Upper lobe of right lung (tissue), 1 donor: Measurements from ENCODE around the gene NBPF1. TPM values are rescaled to one million over a fixed set of nuclear protein-coding genes. Genes with fewer than 3 reads are reported as not detected.
"Not testable (repeated sequence)": the region's sequence is repeated elsewhere in the genome, so short reads cannot be mapped to it uniquely, and the experiment has no call there.

Experiments
- ATAC-seq: fragments of 200-7000 bp; cut with Tn5 transposase; one replicate; pipeline ENCODE4 v1.9.1; 2020; ENCODE audit warnings: mild to moderate bottlenecking, moderate library complexity
- DNase-seq: peaks from one replicate; pipeline ENCODE4 v3.0.0-alpha.2; 2020
- H3K27ac ChIP-seq: fragments of 200-600 bp; one replicate; pipeline ENCODE4 v1.8.0; 2022
- H3K27me3 ChIP-seq: fragments of 200-600 bp; one replicate; pipeline ENCODE4 v1.8.0; 2022; ENCODE audit warnings: mild to moderate bottlenecking
- H3K36me3 ChIP-seq: fragments of 200-600 bp; one replicate; pipeline ENCODE4 v1.8.0; 2022
- H3K4me1 ChIP-seq: fragments of 200-600 bp; one replicate; pipeline ENCODE4 v1.8.0; 2022
- H3K4me3 ChIP-seq: fragments of 200-600 bp; one replicate; pipeline ENCODE4 v1.8.0; 2022; ENCODE audit warnings: mild to moderate bottlenecking
- H3K9me3 ChIP-seq: fragments of 200-600 bp; one replicate; pipeline ENCODE4 v1.8.0; 2022
- intact Hi-C: fragments of 100-400 bp; cut with DNase I; formaldehyde crosslinking; loops from one replicate; pipeline ENCODE4 v1.11.0; 2022
- total RNA-seq: library from RNA; stranded (reverse); fragmentation: NEBNext Ultra II Directional; extraction: Animal tissue kit (Norgen Biotek cat#: 25700); gene quantifications from one replicate; pipeline ENCODE4 v1.2.1, GENCODE V29; 2021
- TF ChIP-seq, protein P1 (sequence below): fragments of 200-600 bp; IDR thresholded peaks from one replicate; pipeline ENCODE4 v1.8.0; 2022; ENCODE audit warnings: antibody characterized with exemption
- donor health status: DM: no; HTN: yes; CAD: no; lungs with severe emphysema.

NBPF1 gene
- total RNA-seq, 1 donor from 2014 or later, result 31.2 TPM

DNA sequence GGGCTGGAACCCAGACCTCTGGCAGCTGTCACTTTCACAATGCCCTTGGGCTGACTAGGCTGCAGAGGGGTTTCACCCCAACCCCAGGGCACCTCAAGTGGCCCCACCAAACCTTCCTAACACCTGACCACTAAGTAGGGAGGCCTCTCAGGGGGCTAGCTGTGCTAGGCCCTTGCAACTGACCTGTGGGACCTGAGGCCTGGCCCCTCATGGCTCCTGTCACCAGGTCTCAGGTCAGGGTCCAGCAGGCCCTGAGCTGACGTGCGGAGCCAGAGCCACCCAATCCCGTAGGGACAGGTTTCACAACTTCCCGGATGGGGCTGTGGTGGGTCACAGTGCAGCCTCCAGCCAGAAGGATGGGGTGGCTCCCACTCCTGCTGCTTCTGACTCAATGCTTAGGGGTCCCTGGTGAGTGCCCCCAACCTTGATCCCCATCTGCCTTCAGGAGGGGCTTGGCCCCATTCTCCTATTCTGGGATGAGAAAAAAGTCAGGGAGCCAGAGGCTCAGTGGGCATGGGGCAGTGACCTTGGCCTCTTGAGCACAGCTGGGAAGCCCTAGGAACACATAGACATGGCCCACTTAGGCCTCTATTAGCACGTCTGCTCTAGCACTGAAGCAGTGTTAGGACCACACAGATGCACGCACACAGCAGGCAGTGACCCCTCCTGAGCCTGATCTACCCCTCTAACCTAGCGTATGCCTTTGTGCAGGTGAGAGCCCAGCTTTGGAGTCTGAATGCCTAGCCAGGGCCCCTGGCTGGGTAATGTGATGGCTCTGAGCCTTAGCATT is 32.1 kb upstream of the NBPF1 start:
- DNase-seq, result peak; percentile 74
- Histone ChIP-seq H3K4me3 (peak overlapping the region; percentile 72), H3K4me1 (peaks cover 29% of the 10 kb centered on the region), H3K27ac (peak overlapping the region; percentile 90)
- H3K27me3 ChIP-seq, H3K36me3 ChIP-seq, intact Hi-C loops, H3K9me3 ChIP-seq, ATAC-seq: not testable (repeated sequence)

DNA sequence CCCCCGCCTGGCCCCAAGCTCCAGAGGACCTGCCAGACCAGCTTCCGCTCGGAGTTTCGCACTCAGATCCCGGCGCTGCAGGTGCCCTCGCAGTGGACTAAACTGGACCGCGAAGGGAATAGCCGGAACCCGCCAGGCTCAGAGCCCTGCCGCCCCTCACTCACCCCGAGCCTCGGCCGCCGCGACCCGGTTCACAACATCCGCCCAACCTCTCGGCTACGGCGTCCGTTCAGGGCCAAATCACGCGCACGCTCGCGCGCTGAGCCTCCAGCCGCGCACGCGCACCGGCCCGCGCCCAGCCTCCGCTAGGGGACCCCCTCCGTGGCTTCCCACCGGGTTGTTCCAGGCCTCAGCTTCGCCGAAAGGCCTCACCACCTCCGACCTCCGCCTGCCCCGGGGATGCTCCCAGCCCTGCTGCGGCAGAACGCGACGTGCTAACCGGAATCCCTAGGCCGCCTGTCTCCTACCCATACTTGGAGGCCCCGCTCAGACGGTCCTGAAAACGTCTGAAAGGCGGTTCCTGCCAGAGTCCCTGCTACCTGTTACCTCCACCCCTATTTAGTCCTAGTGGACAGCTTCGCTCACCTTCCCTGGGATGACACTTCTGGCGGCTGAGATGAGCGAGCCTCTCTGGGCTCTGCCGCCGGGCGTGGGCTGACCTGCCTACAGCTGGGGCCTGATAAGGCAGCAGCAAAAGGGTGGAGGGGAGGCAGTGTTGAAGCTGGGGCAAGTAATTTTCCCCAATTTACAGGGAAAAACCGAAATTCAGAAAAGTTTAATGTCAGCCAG is 31.3 kb upstream of the NBPF1 start:
- peak overlapping the region; percentile 90 for H3K27ac ChIP-seq

DNA sequence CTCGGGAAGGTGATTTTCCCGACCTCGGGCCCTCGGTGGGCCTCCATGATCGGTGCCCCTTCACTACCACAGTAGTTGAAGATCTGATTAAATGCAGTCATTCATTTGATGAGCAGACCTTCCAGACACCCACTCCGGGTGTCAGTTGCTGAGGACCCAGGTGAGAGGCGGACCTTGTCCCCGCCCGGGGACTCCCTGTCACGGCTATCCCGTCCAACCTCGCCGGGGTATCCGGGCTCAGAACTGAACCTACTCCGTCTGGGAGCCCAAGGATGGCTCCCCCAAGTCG is 30.8 kb upstream of the NBPF1 start:
- no peak for DNase-seq
- Histone ChIP-seq H3K4me1 (peaks cover 29% of the 10 kb centered on the region), H3K4me3 (peak overlapping the region; percentile 72), H3K9me3 (no peaks in the 10 kb centered on the region), H3K27ac (peak overlapping the region; percentile 90), H3K27me3 (no peaks in the 10 kb centered on the region), H3K36me3 (peaks cover 6% of the 10 kb centered on the region)
- TF ChIP-seq, protein P1, sequence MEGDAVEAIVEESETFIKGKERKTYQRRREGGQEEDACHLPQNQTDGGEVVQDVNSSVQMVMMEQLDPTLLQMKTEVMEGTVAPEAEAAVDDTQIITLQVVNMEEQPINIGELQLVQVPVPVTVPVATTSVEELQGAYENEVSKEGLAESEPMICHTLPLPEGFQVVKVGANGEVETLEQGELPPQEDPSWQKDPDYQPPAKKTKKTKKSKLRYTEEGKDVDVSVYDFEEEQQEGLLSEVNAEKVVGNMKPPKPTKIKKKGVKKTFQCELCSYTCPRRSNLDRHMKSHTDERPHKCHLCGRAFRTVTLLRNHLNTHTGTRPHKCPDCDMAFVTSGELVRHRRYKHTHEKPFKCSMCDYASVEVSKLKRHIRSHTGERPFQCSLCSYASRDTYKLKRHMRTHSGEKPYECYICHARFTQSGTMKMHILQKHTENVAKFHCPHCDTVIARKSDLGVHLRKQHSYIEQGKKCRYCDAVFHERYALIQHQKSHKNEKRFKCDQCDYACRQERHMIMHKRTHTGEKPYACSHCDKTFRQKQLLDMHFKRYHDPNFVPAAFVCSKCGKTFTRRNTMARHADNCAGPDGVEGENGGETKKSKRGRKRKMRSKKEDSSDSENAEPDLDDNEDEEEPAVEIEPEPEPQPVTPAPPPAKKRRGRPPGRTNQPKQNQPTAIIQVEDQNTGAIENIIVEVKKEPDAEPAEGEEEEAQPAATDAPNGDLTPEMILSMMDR, result no peak
- ATAC-seq, result no peak
- intact Hi-C loops, result no loop called here

More for the DNA sequence above, 31.3 kb upstream of the NBPF1 start:
- TF ChIP-seq, protein P1, result peak; percentile 65
- Histone ChIP-seq H3K4me3 (peak overlapping the region; percentile 72), H3K4me1 (peaks cover 29% of the 10 kb centered on the region)
- peak; percentile 99 for DNase-seq
- H3K9me3 ChIP-seq, H3K36me3 ChIP-seq, intact Hi-C loops, H3K27me3 ChIP-seq: not testable (repeated sequence)
- peak; percentile 89 for ATAC-seq

DNA sequence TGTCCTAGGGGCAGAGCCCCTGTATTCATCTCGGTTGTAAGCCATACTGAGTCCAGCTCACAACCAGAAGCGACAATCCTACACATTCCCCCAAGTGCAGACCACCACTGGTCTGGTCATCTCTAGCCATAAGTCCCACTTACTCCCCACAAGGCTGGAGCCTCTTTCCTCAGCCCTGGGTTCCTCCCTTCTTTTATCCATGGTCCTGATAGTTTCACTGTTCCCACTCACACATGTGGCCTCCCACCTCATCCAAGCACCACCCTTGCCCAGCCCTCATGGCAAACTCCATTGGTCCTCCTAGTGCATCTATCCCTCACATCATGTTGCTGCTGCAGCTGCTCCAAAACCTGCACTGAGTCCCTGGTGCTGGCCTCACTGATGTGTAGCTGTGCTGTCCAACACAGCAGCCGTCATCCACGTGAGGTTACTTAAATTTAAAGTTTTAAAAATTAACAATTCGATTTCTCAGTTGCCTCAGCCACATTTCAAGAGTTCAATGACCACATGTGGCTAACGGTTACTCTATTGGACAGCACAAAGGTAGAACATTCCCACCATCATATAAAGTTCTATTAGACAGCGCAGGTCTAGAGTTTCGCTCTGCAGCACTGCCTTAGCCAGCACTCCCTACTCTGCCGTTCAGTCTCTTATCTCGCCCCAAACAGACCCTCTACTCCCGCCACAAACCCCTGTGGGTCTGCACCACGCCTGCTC is 30.3 kb upstream of the NBPF1 start:
- peaks cover 29% of the 10 kb centered on the region for H3K4me1 ChIP-seq
- ATAC-seq, H3K9me3 ChIP-seq, H3K27me3 ChIP-seq, intact Hi-C loops, H3K36me3 ChIP-seq: not testable (repeated sequence)
- H3K27ac ChIP-seq, result peak overlapping the region; percentile 90
- peak overlapping the region; percentile 72 for H3K4me3 ChIP-seq
- DNase-seq, result peak; percentile 67

DNA sequence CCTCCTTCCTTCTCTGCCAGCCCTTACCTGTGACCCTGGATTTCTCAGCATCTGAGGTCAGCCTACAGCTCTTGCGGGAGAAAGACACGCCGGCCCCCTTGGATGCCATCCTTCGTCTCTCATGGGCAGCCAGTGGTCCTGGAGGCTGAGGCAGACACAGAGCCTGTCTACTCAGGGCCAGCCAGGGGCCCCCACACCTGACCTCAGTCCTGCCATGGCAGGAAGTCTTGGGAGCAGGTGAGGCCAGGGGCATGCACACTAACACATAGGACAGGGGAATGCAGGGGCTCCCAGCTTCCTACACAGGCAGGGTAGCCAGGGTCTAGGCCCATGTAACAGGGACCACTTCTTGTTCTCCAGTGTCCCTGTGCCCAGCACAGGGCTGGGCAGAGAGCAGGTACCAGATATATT is 29.6 kb upstream of the NBPF1 start:
- H3K36me3 ChIP-seq, H3K9me3 ChIP-seq, H3K27me3 ChIP-seq, H3K27ac ChIP-seq, intact Hi-C loops, ATAC-seq: not testable (repeated sequence)
- peak; percentile 73 for DNase-seq
- Histone ChIP-seq H3K4me3 (peak overlapping the region; percentile 72), H3K4me1 (peaks cover 29% of the 10 kb centered on the region)

DNA sequence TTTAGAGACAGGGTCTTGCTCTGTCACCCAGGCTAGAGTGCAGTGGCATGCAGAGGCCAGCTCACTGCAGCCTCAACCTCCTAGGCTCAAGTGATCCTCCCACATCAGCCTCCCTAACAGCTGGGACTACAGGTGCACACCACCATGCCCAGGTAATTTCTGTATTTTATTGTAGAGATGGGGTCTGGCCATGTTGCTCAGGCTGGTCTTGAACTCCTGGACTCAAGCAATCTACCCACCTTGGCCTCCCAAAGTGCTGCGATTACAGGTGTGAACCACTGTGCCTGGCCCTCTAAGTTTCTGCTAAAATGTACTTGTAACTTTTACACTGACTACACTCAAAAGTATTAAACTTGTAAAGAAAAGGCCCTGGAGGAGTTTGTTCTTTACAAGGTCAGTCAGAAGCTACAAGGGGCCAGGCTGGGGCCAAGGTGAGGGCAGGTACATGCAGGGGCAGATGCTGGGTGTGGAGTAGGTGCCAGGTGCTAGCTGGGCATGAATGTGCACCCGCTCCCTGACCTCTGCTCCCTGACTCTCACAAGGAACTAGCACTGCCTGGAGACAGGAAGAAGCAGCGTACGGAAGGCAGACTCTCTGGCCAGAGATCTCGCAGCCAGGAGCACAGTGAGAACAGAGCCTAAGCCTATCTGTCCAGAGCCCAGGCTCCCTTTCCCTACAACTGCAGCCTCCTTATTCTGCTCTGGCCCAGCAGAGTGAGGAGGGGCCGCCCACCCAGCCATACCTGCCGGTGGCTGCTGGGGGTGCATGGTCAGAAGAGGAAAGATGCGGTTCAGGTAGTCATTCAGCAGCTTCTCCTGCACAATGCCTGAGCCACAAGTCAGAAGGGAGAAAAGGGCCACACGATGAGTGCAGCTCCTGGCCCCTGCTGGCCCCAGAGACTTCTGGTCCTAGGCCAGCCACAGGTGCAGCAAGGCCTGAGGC is 28.9 kb upstream of the NBPF1 start:
- H3K9me3 ChIP-seq, H3K27me3 ChIP-seq, intact Hi-C loops, ATAC-seq, H3K27ac ChIP-seq, H3K4me3 ChIP-seq, H3K36me3 ChIP-seq: not testable (repeated sequence)
- DNase-seq, result peak; percentile 68
- peaks cover 29% of the 10 kb centered on the region for H3K4me1 ChIP-seq

DNA sequence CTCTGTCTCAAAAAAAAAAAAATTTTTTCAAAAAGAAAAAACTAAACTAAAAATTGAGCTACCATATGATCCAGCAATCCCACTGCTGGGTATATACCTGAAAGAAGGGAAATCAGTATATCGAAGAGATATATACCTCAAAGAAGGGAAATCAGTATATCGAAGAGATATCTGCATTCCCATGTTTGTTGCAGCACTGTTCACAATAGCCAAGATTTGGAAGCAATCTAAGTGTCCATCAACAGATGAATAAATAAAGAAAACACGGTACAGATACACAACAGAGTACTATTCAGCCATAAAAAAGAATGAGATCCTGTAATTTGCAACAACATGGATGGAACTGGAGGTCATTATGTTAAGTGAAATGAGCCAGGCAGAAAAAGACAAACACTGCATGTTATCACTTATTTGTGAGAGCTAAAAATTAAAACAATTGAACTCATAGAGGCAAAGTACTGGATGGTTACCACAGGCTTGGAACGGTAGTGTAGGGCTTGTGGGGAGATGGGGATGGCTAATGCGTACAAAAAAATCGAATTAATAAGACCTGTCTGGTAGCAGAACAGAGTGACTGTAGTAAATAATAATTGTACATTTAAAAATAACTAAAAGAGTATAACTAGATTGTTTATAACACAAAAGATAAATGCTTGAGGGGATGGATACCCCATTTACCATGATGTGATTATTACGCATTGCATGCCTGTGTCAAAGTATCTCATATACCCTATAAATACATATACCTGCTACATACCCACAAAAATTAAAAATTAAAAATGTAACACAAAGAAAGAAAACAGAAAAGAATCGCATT is 28.0 kb upstream of the NBPF1 start:
- peaks cover 29% of the 10 kb centered on the region for H3K4me1 ChIP-seq
- not testable (repeated sequence) for ATAC-seq

DNA sequence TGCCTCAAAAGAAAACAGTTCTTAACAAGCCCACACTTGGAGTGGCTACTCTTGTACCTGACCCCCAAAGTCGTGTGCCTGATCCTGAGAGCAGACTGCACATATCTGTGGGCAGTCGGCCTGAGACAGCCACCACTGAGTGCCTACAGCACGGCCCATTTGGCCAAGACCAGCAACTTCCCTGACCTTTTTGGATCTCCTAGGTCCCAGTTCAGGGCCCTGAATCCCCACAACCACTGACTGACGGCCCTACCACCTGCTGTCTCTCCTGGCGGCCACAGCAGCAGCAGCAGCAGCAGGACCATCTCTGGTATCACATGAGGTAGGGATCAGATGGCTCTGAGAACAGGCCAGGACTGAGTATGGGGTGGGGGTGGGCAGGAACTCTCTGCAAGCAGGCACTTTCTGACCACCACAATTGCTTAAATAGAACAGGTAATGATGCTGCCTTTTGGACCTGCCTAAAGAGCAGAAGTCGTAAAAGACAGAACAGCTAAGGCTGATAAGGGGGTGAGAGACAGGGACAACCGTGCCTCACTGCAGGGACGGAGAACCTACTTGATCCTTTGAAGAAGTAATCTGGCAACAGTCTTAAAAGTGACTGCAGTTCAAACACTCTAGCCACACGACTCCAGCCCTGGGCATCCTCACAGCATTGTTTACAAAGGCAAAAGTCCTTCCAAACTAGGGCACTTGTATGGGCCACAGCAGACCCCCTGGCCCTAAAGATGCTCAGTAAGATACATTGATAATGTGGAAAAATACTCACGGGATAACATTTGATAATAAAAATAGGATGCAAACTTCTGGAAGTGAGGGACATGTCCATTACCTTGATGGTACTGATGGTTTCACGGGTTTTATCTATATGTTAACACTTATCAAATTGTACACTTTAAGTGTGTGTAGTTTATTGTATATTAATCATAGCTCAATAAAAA is 26.0 kb upstream of the NBPF1 start:
- H3K27me3 ChIP-seq, intact Hi-C loops, H3K9me3 ChIP-seq, H3K4me3 ChIP-seq, ATAC-seq, H3K27ac ChIP-seq: not testable (repeated sequence)
- Histone ChIP-seq H3K4me1 (peaks cover 23% of the 10 kb centered on the region), H3K36me3 (peaks cover 13% of the 10 kb centered on the region)
- peak; percentile 66 for DNase-seq

More for the DNA sequence above, 28.0 kb upstream of the NBPF1 start:
- H3K4me3 ChIP-seq, H3K27me3 ChIP-seq, H3K27ac ChIP-seq, H3K9me3 ChIP-seq, H3K36me3 ChIP-seq, intact Hi-C loops, DNase-seq: not testable (repeated sequence)

DNA sequence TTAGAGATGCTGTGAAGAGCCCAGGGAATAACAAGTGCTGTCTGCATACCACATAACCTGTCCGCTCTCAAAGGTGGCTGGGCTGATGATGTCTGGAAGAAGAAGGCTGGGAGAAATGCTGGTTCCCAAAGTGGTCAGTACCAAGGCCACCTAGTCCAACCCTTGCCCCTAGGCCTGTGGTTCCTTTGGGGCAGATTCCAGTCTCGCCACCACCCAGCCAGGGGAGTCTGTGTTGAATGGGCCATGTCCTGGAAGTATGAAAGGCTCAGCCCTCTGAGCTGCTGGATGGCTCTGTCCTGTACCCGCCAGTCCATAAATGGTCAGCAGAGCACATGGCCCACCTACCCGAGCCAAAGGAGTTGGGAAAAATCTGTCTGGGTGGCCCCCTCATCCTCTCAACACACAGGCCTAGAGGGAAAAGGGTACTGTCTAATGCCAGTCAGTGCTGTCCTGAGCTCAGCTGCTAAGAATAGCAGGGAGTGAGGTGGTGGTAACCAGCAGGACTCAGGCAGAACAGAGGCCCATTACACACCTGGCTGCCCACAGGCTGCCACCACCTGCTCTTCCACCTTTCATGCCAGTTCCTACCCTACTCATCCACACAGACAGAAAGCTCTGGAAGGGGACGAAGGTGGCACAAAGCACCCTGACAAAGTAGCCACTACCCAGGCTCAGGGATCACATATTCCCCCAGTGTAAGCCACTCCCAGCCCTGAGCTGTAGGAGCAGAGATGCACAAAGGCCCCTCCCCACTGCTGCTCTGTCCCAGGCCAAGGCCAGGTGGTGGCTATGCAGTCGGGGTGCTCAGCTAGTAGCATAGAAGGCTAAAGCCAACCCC is 24.8 kb upstream of the NBPF1 start:
- intact Hi-C loops, H3K27me3 ChIP-seq, H3K4me3 ChIP-seq, H3K9me3 ChIP-seq, H3K27ac ChIP-seq: not testable (repeated sequence)
- H3K4me1 ChIP-seq, result peaks cover 14% of the 10 kb centered on the region
- peak; percentile 8 for ATAC-seq
- H3K36me3 ChIP-seq, result peaks cover 23% of the 10 kb centered on the region
- DNase-seq, result peak; percentile 63
